PC-9 (cell line): Measurements from ENCODE around the gene NUTM2E.
"Not testable (repeated sequence)": the region's sequence is repeated elsewhere in the genome, so short reads cannot be mapped to it uniquely, and the experiment has no call there.

Experiments used
- CTCF ChIP-seq: fragments of 200-600 bp; sonication (generic); conservative IDR thresholded peaks from 2 replicates; pipeline ENCODE4 v1.6.1; 2017; ENCODE audit warnings: mixed run types, antibody characterized with exemption, mild to moderate bottlenecking, moderate library complexity
- EZH2 ChIP-seq: fragments of 200-600 bp; sonication (generic); IDR thresholded peaks from 2 replicates; pipeline ENCODE4 v1.8.0; 2017; ENCODE audit warnings: antibody characterized with exemption, low read depth

DNA sequence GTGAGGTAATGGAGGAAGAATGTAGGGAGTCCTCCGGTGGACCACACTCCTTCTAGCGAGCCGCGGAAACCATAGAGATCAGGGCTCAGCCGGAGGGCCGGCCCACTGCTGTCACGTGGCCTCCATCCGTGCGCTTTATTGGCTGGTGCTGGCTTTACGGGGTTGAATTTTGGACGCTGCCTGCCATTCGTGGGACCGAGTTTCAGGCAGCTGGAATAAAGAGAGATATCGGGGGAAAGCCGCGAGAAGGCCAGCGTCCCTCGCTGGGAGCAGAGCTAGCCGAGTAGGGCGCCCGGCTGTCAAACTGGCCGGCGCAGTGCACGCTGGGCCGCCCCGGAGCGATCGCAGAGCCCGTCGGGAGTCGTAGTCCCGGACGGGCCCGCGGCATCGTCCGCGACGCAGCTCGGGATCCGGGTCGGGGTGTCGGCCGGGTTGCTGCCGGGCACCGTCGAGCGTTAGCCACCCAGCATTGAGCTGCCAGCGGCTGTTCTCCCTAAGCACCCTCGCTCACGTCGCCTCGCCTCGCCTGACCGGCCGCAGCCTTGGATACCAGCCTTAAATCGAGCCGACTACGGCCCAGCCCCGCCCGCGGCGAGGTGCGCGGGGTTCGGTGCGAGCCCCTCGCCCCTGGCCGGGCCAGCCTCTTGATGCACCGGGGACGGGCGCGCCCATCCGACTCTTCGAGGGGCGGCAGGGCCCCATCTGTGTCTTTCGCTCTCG lies at the start of gene NUTM2E:
- TF ChIP-seq CTCF, EZH2: not testable (repeated sequence)
